GM12801 (cell line): ENCODE results near the gene TNPO3.

ENCODE experiments used
- CTCF ChIP-seq: IDR thresholded peaks from one replicate; pipeline ENCODE4 v1.5.1; 2011; ENCODE audit warnings: control low read depth; ENCODE audit not compliant: insufficient read length; ENCODE audit errors: extremely low read depth

TNPO3 gene

GRCh38 chr7:129076886-129077285 is 22.0 kb upstream of the TNPO3 start:
- no peak for TF ChIP-seq CTCF

GRCh38 chr7:129074994-129075393 is 20.1 kb upstream of the TNPO3 start:
- TF ChIP-seq CTCF, result no peak

- TF ChIP-seq CTCF, result no peak
Measured at GRCh38 chr7:129074361-129074871, 19.5 kb upstream of the TNPO3 start.

GRCh38 chr7:129073738-129074137 is 18.8 kb upstream of the TNPO3 start:
- TF ChIP-seq CTCF, result no peak

- no peak for TF ChIP-seq CTCF
Measured at GRCh38 chr7:129073204-129073603, 18.3 kb upstream of the TNPO3 start.

- TF ChIP-seq CTCF, result no peak
Measured at GRCh38 chr7:129072479-129073011, 17.6 kb upstream of the TNPO3 start.

- TF ChIP-seq CTCF, result no peak
Measured at GRCh38 chr7:129069021-129069420, 14.1 kb upstream of the TNPO3 start.

- no peak for TF ChIP-seq CTCF
Measured at GRCh38 chr7:129067943-129068548, 13.1 kb upstream of the TNPO3 start.
